IMR-90 (cell line): ENCODE measurements around the gene HSF2BP. TPM values are rescaled to one million over a fixed set of nuclear protein-coding genes. Genes with fewer than 3 reads are reported as not detected.

Source experiments
- ATAC-seq: fragments of 200-7000 bp; cut with Tn5 transposase; 2 replicates; pipeline ENCODE4 v1.9.1; 2020; ENCODE audit warnings: low read depth, mild to moderate bottlenecking, moderate library complexity
- BruUV-seq: library from RNA; stranded (reverse); fragments of 400-500 nt; replicated peaks from 2 replicates; lab custom pipeline; 2021; lab: Mats Ljungman, UMichigan
- CTCF ChIA-PET: fragments of 300-600 bp; formaldehyde crosslinking; extraction: SDS; loops from one replicate; lab custom pipeline; 2021; ENCODE audit warnings: antibody characterized with exemption; lab: Yijun Ruan, JAX
- POLR2A ChIA-PET: fragments of 300-600 bp; sonication (Branson Sonifier 250); formaldehyde crosslinking; loops from one replicate; lab custom pipeline; 2022; ENCODE audit warnings: antibody characterized with exemption; ENCODE audit not compliant: unreplicated experiment; lab: Charles Lee
- DNase-seq: peaks from one replicate; pipeline ENCODE4 v3.0.0; 2013
- H2AFZ ChIP-seq: replicated peaks from 2 replicates; pipeline ENCODE3; 2013; ENCODE audit warnings: low read length, mild to moderate bottlenecking; ENCODE audit not compliant: poor library complexity
- H2AK5ac ChIP-seq: 2 replicates; pipeline ENCODE4 v1.6.1; 2013; ENCODE audit warnings: low read depth, low read length, inconsistent platforms
- H2AK9ac ChIP-seq: replicated peaks from 2 replicates; pipeline ENCODE3; 2013; ENCODE audit warnings: mild to moderate bottlenecking, low read depth, low read length, moderate library complexity; ENCODE audit not compliant: poor library complexity
- H2BK120ac ChIP-seq: 2 replicates; pipeline ENCODE4 v1.6.1; 2013; ENCODE audit warnings: low read depth, low read length, inconsistent platforms
- H2BK15ac ChIP-seq: 3 replicates; pipeline ENCODE4 v1.6.1; 2013; ENCODE audit warnings: low read depth, low read length, inconsistent platforms
- H2BK20ac ChIP-seq: 2 replicates; pipeline ENCODE4 v1.6.1; 2013; ENCODE audit warnings: low read depth, mild to moderate bottlenecking, inconsistent platforms, low read length, moderate library complexity
- H2BK5ac ChIP-seq: 2 replicates; pipeline ENCODE4 v1.6.1; 2013; ENCODE audit warnings: mild to moderate bottlenecking, low read depth, low read length, inconsistent platforms; ENCODE audit not compliant: poor library complexity, severe bottlenecking
- H3K14ac ChIP-seq: replicated peaks from 2 replicates; pipeline ENCODE4 v1.6.1; 2013; ENCODE audit warnings: low read depth, low read length, inconsistent platforms
- H3K18ac ChIP-seq: 2 replicates; pipeline ENCODE4 v1.6.1; 2013; ENCODE audit warnings: low read depth, low read length, control low read depth
- H3K23ac ChIP-seq: 2 replicates; pipeline ENCODE4 v1.6.1; 2013; ENCODE audit warnings: low read depth, low read length, inconsistent platforms
- H3K27ac ChIP-seq: 2 replicates; pipeline ENCODE4 v1.5.1; 2013; ENCODE audit warnings: mild to moderate bottlenecking, control low read depth, low read length; ENCODE audit not compliant: insufficient read depth
- H3K27me3 ChIP-seq: 2 replicates; pipeline ENCODE4 v1.6.1; 2013; ENCODE audit warnings: low read length; ENCODE audit not compliant: control insufficient read depth, insufficient read depth
- H3K36me3 ChIP-seq: 2 replicates; pipeline ENCODE4 v1.6.1; 2013; ENCODE audit warnings: low read length, mixed read lengths; ENCODE audit not compliant: control insufficient read depth, insufficient read depth
- H3K4ac ChIP-seq: 2 replicates; pipeline ENCODE4 v1.6.1; 2013; ENCODE audit warnings: low read depth, low read length, inconsistent platforms
- H3K4me1 ChIP-seq: 2 replicates; pipeline ENCODE4 v1.6.1; 2013; ENCODE audit warnings: low read length, mixed read lengths; ENCODE audit not compliant: control insufficient read depth, insufficient read depth
- H3K4me2 ChIP-seq: 2 replicates; pipeline ENCODE4 v1.6.1; 2013; ENCODE audit warnings: low read depth, mild to moderate bottlenecking, control low read depth, low read length, moderate library complexity
- H3K4me3 ChIP-seq: 2 replicates; pipeline ENCODE4 v1.5.1; 2013; ENCODE audit warnings: low read depth, mild to moderate bottlenecking, control low read depth, low read length, moderate library complexity; ENCODE audit not compliant: insufficient read depth
- H3K56ac ChIP-seq: 2 replicates; pipeline ENCODE4 v1.6.1; 2013; ENCODE audit warnings: low read length, inconsistent platforms; ENCODE audit not compliant: insufficient read depth; ENCODE audit errors: extremely low read depth
- H3K79me1 ChIP-seq, 2 experiments: 2 replicates each; pipeline ENCODE4 v1.6.1; 2013; ENCODE audit warnings: low read length in 2 of 2, inconsistent platforms in 1 of 2, low read depth in 1 of 2
- H3K9ac ChIP-seq: 2 replicates; pipeline ENCODE4 v1.6.1; 2013; ENCODE audit warnings: low read depth, low read length, control low read depth
- H3K9me1 ChIP-seq: 2 replicates; pipeline ENCODE4 v1.6.1; 2013; ENCODE audit warnings: low read length, inconsistent platforms; ENCODE audit not compliant: insufficient read depth
- H3K9me3 ChIP-seq: 2 replicates; pipeline ENCODE4 v1.6.1; 2013; ENCODE audit warnings: low read length; ENCODE audit not compliant: control insufficient read depth, insufficient read depth
- H4K20me1 ChIP-seq: 2 replicates; pipeline ENCODE4 v1.6.1; 2013; ENCODE audit warnings: low read length, inconsistent platforms; ENCODE audit not compliant: insufficient read depth
- H4K5ac ChIP-seq: 2 replicates; pipeline ENCODE4 v1.6.1; 2013; ENCODE audit warnings: mild to moderate bottlenecking, low read depth, low read length, control low read depth
- H4K8ac ChIP-seq, 2 experiments: 2 replicates each; pipeline ENCODE4 v1.6.1; 2013; ENCODE audit warnings: low read depth in 2 of 2, low read length in 2 of 2, control low read depth in 1 of 2, inconsistent platforms in 1 of 2
- H4K91ac ChIP-seq: 2 replicates; pipeline ENCODE4 v1.6.1; 2013; ENCODE audit warnings: low read depth, low read length, inconsistent platforms; ENCODE audit not compliant: insufficient read depth
- CEBPB ChIP-seq: IDR thresholded peaks from 2 replicates; pipeline ENCODE4 v1.6.1; 2012; ENCODE audit warnings: low read depth, low read length, improper control_type of control experiment
- FOS ChIP-seq: fragments of 150-350 bp; IDR thresholded peaks from 2 replicates; pipeline ENCODE4 v1.6.1; 2016; ENCODE audit warnings: low read depth, low read length
- MAFK ChIP-seq: IDR thresholded peaks from 2 replicates; pipeline ENCODE4 v1.6.1; 2012; ENCODE audit warnings: low read depth, low read length, improper control_type of control experiment
- MAZ ChIP-seq: IDR thresholded peaks from 2 replicates; pipeline ENCODE4 v1.6.1; 2012; ENCODE audit warnings: low read depth, mild to moderate bottlenecking, low read length, improper control_type of control experiment, moderate library complexity, borderline replicate concordance
- NFE2L2 ChIP-seq: fragments of 150-350 bp; IDR thresholded peaks from 2 replicates; pipeline ENCODE4 v1.6.1; 2016; ENCODE audit warnings: low read depth, mild to moderate bottlenecking, low read length
- RAD21 ChIP-seq: IDR thresholded peaks from 2 replicates; pipeline ENCODE4 v1.6.1; 2012; ENCODE audit warnings: low read length, improper control_type of control experiment
- SMC3 ChIP-seq: fragments of 150-350 bp; IDR thresholded peaks from 2 replicates; pipeline ENCODE4 v1.6.1; 2016; ENCODE audit warnings: low read depth, mild to moderate bottlenecking, antibody characterized with exemption, low read length, moderate library complexity
- WGBS, 2 experiments: methylation state at CpG; one replicate each; pipeline versions ENCODE4 v1.1.5 to v1.1.7; 2013; ENCODE audit warnings: missing lambda C conversion rate in 2 of 2; ENCODE audit not compliant: insufficient read length in 1 of 2; ENCODE audit errors: extremely low coverage in 2 of 2; 5-methylcytosine and 5-hydroxymethylcytosine counted together
- dilution Hi-C: fragments of 300-500 bp; cut with HindIII; formaldehyde crosslinking; loops from one replicate; pipeline ENCODE4 v1.14.3; 2018; ENCODE audit warnings: low sequenced_read_pairs; ENCODE audit not compliant: unreplicated experiment
- in situ Hi-C: fragments of 300-500 bp; cut with MboI; formaldehyde crosslinking; loops from 3 replicates; pipeline ENCODE4 v1.14.3; 2019; ENCODE audit warnings: low sequenced_read_pairs, inconsistent platforms, mixed read lengths
- intact Hi-C: fragments of 100-400 bp; cut with micrococcal nuclease; formaldehyde crosslinking; loops from 2 replicates; pipeline ENCODE4 v1.10.0; 2022
- polyA plus RNA-seq, 3 experiments: library from polyadenylated mRNA; depleted of rRNA; stranded (reverse); fragments of >200 nt; gene quantifications; 2 replicates each; pipeline ENCODE4 v1.2.3, GENCODE V29; 2012; ENCODE audit warnings: low replicate concordance in 1 of 3
- total RNA-seq: library from RNA; depleted of rRNA; stranded (reverse); fragments of >200 nt; gene quantifications from 2 replicates; pipeline ENCODE4 v1.2.3, GENCODE V29; 2012
- TF ChIP-seq, protein P1 (sequence below): conservative IDR thresholded peaks from 2 replicates; pipeline ENCODE4 v1.5.1; 2012; ENCODE audit warnings: mild to moderate bottlenecking, low read depth, low read length, improper control_type of control experiment
- TF ChIP-seq, protein P2 (sequence below): fragments of 150-350 bp; IDR thresholded peaks from 2 replicates; pipeline ENCODE4 v1.6.1; 2017; ENCODE audit warnings: mild to moderate bottlenecking, antibody characterized with exemption, low read length, low read depth
- TF ChIP-seq, protein P3 (sequence below): fragments of 150-350 bp; IDR thresholded peaks from 2 replicates; pipeline ENCODE4 v1.6.1; 2016; ENCODE audit warnings: low read depth, mild to moderate bottlenecking, low read length, moderate library complexity, borderline replicate concordance

HSF2BP gene
- total and polyA plus RNA-seq, 2 of the 4 experiments (the other 2 are of a cell fraction), result 0.87 to 0.90 TPM

DNA sequence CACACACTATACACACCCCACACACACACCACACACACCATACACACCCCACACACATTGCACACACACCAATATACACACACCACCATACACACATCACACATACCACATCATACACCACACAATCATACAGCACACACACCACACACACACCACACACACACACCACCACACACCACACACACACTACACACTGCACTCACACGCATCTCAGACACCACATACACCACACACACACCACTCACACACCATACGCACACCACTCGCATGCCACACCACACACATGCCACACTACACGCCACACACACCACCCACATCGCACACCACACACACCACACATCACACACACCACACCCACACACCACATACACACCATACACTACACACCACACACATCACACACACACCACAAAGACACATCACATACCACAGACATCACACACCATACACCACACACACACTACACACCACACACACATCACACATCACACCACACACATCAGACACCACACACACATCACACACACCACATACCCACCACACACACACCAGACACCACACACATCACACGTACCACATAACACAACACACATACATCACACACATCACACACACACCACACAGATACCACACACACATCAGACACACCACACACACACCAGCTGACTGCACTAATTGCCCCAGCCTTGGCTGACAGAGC lies 54.6 kb downstream of the HSF2BP start (continued):
- TF ChIP-seq RAD21, result no peak

DNA sequence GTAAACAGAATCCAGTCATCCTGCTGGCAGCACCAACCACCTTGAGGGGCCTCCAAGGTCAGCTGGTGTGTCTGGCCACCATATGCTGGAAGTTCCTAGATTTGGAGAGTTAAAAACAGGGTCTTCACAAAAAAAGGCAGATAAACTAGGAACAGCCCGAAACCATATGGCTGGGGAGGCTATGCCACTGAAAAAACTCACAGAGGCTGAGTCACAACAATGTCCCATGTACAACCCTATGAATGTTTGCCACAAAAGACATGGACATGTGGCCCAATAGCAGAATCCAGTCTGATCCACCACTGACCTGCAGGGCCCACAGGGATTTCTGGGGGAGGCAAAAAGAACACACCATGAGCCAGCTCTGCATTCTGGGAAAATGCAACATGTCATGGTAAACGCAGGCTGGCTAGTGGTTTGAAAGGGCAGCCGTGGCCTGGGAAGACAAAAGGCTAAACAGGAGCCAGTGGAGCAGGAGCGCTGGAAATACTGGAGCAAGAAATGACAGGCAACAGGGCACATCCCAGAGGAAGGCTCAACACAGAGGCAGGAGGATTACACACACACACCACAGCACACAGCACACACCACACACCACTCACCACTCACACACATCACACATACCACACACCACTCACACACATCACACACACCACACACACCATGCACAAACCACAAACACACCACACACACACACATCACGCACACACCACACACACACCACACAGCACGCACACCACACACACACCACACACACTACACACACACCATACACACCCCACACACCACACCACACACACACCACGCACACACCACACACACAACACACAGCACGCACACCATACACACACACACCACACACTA lies 55.4 kb downstream of the HSF2BP start:
- BruUV-seq, result no TSS peak
- peaks cover 39% of the 10 kb centered on the region for H3K9me1 ChIP-seq
- peaks cover 2% of the 10 kb centered on the region; the same call in 1 of the 2 replicates for H4K20me1 ChIP-seq
- peak overlapping the region; percentile 58 for H2AK9ac ChIP-seq
- peaks cover 35% of the 10 kb centered on the region for H3K4me1 ChIP-seq
- peak overlapping the region; percentile 54 for H3K18ac ChIP-seq
- peak overlapping the region; percentile 100 for H2BK15ac ChIP-seq
- ChIA-PET POLR2A (no interaction called here), CTCF (no interaction called here)
- H4K5ac ChIP-seq, result peak overlapping the region; percentile 81
- intact Hi-C loops, result no loop called here
- H3K36me3 ChIP-seq, result no peaks in the 10 kb centered on the region
- peak overlapping the region; percentile 84 for H3K14ac ChIP-seq
- dilution Hi-C loops, result no loop called here
- H3K23ac ChIP-seq, result peak overlapping the region; percentile 44
- H2BK5ac ChIP-seq, result peak overlapping the region; percentile 84
- peaks cover 0 to 9% of the 10 kb centered on the region in 2 experiments; a peak in 1 of 4 replicates for H3K79me1 ChIP-seq
- peak overlapping the region; percentile 5; the same call in 1 of the 2 replicates for H3K27ac ChIP-seq
- peak overlapping the region; percentile 69 for H2BK20ac ChIP-seq
- H3K4me2 ChIP-seq, result no peak overlapping the region
- H3K4ac ChIP-seq, result peak overlapping the region; percentile 97
- H2AFZ ChIP-seq, result peak overlapping the region; percentile 70
- ATAC-seq (no peak; the same call in 1 of the 2 replicates), DNase-seq (peak; percentile 67)
- no peaks in the 10 kb centered on the region for H3K9me3 ChIP-seq
- peak overlapping the region; percentile 62 for H4K91ac ChIP-seq
- peak overlapping the region; percentile 85 for H2BK120ac ChIP-seq
- H3K56ac ChIP-seq, result no peak overlapping the region
- peak overlapping the region; percentile 99 for H2AK5ac ChIP-seq
- H3K27me3 ChIP-seq, result no peaks in the 10 kb centered on the region
- in situ Hi-C loops, result no loop called here
- peak overlapping the region; percentile 63 to 86 for H4K8ac ChIP-seq
- 90% methylated on average over 7 of the region's 8 CpGs; no CpG with 5 or more reads in 1 of the 2 experiments for WGBS, 2 experiments
- no peak overlapping the region for H3K4me3 ChIP-seq
- no peak overlapping the region for H3K9ac ChIP-seq
- TF ChIP-seq, protein P1, sequence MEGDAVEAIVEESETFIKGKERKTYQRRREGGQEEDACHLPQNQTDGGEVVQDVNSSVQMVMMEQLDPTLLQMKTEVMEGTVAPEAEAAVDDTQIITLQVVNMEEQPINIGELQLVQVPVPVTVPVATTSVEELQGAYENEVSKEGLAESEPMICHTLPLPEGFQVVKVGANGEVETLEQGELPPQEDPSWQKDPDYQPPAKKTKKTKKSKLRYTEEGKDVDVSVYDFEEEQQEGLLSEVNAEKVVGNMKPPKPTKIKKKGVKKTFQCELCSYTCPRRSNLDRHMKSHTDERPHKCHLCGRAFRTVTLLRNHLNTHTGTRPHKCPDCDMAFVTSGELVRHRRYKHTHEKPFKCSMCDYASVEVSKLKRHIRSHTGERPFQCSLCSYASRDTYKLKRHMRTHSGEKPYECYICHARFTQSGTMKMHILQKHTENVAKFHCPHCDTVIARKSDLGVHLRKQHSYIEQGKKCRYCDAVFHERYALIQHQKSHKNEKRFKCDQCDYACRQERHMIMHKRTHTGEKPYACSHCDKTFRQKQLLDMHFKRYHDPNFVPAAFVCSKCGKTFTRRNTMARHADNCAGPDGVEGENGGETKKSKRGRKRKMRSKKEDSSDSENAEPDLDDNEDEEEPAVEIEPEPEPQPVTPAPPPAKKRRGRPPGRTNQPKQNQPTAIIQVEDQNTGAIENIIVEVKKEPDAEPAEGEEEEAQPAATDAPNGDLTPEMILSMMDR, result no peak
- TF ChIP-seq, protein P2, sequence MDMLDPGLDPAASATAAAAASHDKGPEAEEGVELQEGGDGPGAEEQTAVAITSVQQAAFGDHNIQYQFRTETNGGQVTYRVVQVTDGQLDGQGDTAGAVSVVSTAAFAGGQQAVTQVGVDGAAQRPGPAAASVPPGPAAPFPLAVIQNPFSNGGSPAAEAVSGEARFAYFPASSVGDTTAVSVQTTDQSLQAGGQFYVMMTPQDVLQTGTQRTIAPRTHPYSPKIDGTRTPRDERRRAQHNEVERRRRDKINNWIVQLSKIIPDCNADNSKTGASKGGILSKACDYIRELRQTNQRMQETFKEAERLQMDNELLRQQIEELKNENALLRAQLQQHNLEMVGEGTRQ, result no peak
- TF ChIP-seq SMC3 (no peak), MAZ (no peak), CEBPB (no peak), FOS (no peak), MAFK (no peak), NFE2L2 (no peak)
- TF ChIP-seq, protein P3, sequence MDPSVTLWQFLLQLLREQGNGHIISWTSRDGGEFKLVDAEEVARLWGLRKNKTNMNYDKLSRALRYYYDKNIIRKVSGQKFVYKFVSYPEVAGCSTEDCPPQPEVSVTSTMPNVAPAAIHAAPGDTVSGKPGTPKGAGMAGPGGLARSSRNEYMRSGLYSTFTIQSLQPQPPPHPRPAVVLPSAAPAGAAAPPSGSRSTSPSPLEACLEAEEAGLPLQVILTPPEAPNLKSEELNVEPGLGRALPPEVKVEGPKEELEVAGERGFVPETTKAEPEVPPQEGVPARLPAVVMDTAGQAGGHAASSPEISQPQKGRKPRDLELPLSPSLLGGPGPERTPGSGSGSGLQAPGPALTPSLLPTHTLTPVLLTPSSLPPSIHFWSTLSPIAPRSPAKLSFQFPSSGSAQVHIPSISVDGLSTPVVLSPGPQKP, result no peak
